ENCODE measurements around the gene RFTN2. TPM values are rescaled to one million over a fixed set of nuclear protein-coding genes. Genes with fewer than 3 reads are reported as not detected.

RFTN2 gene
- total RNA-seq, 4 donors from 2014 or later = 13.5 to 45.8 (median 38.6) TPM

DNA sequence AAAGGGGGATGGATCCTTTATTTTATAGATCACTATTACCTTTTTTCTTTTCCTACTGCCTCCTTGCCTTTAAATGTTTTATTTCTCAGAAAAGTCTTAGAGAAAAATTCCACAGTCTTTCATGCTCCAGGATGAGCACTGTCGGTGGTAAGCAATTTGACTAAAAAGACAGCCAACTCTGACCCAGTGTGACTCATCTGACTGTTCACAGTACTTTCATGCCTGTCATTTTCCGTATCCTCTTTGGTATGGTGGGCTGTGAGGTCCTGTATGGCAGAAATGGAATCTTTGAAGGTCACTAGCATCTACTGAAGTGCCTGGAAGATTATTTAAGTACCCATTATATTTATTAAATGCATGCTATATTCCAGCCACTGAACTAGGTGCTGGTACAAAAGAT lies 2.1 kb upstream of the RFTN2 start:
- no peak for DNase-seq (ENCODE audit: low spot score in 2 of 2)
- H3K27ac ChIP-seq = peak overlapping the region in 3 of 4 donors; percentile 13 to 91 (median 91)
- no peaks in the 10 kb centered on the region for H3K36me3 ChIP-seq
- no peak overlapping the region for H3K4me3 ChIP-seq
- no peaks in the 10 kb centered on the region for H3K27me3 ChIP-seq
- peaks cover 0 to 34% (median 9%) of the 10 kb centered on the region in 4 donors for H3K4me1 ChIP-seq
- TF ChIP-seq EP300 (IDR thresholded peaks at IDR 0.05) (no peak), POLR2A (IDR thresholded peaks at IDR 0.05) (no peak)
- TF ChIP-seq, protein P1, sequence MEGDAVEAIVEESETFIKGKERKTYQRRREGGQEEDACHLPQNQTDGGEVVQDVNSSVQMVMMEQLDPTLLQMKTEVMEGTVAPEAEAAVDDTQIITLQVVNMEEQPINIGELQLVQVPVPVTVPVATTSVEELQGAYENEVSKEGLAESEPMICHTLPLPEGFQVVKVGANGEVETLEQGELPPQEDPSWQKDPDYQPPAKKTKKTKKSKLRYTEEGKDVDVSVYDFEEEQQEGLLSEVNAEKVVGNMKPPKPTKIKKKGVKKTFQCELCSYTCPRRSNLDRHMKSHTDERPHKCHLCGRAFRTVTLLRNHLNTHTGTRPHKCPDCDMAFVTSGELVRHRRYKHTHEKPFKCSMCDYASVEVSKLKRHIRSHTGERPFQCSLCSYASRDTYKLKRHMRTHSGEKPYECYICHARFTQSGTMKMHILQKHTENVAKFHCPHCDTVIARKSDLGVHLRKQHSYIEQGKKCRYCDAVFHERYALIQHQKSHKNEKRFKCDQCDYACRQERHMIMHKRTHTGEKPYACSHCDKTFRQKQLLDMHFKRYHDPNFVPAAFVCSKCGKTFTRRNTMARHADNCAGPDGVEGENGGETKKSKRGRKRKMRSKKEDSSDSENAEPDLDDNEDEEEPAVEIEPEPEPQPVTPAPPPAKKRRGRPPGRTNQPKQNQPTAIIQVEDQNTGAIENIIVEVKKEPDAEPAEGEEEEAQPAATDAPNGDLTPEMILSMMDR (IDR thresholded peaks at IDR 0.05) = no peak
- 44 to 49% methylated on average over 2 of the region's 2 CpGs for WGBS, 2 donors
- no peaks in the 10 kb centered on the region for H3K9me3 ChIP-seq

DNA sequence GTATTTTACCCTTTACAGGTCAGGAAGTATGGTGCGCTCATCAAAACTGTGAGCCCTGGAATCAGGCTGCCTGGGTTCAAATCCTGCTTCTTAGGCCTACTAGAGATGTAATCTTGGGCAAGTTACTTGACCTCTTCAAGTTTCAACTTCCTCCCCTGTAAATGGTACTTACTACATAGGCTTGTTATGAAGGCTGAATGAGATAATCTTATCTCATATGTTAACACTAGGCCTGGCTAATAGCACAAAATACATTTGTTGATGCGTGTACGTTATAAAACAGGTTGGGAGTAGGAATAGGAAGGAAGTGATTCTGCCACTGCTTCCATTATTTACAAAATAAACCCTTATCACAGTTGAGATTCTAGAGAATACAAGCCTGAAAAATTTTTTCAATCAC lies 1.7 kb upstream of the RFTN2 start:
- 91 to 93% methylated on average over 3 of the region's 3 CpGs for WGBS, 2 donors
- Histone ChIP-seq H3K27me3 (no peaks in the 10 kb centered on the region), H3K27ac (peak overlapping the region; percentile 48 to 94 (median 91)), H3K9me3 (no peaks in the 10 kb centered on the region), H3K4me1 (peaks cover 0 to 38% (median 10%) of the 10 kb centered on the region in 4 donors), H3K4me3 (no peak overlapping the region), H3K36me3 (no peaks in the 10 kb centered on the region)
- TF ChIP-seq, protein P1 (IDR thresholded peaks at IDR 0.05) = no peak
- TF ChIP-seq POLR2A (IDR thresholded peaks at IDR 0.05) (no peak), EP300 (IDR thresholded peaks at IDR 0.05) (no peak)
- no peak for DNase-seq (ENCODE audit: low spot score in 2 of 2)

DNA sequence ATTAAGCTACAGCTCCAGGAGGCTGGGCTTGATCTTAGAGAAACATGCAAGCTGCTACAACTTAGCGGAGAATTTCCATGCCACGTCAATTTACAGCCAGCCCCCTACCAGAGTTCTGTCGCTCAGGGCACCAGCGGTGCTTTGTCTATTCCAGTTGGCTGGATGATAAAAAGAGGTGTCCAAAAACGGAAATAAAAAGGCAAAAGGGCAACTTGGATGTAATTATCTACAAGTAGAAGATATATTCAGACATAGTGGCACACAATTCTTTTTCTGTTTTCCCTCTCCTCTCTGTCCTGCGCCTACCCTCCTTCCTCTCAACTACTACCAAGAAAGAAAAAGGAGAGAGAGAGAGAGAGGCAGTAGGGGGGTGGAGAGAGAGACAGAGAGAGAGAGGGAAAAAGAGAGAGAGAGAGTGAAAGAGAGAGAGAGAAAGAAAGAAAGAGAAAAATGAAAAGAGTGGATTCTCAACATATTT lies 363 bp upstream of the RFTN2 start:
- peaks cover 0 to 11% (median 0%) of the 10 kb centered on the region in 3 donors for H3K36me3 ChIP-seq
- H3K9me3 ChIP-seq = peaks cover 0 to 1% (median 0%) of the 10 kb centered on the region in 4 donors
- TF ChIP-seq EP300 (IDR thresholded peaks at IDR 0.05) (peak in 1 of 2 donors; percentile 78), POLR2A (IDR thresholded peaks at IDR 0.05) (peak in 1 of 2 donors; percentile 55)
- TF ChIP-seq, protein P1 (IDR thresholded peaks at IDR 0.05) = peak in 3 of 5 experiments; percentile 29 to 63 (median 45)
- H3K27me3 ChIP-seq = no peaks in the 10 kb centered on the region
- H3K27ac ChIP-seq = peak overlapping the region; percentile 48 to 94 (median 91)
- H3K4me3 ChIP-seq = peak overlapping the region; percentile 32 to 56 (median 38)
- WGBS, 2 donors = 8 to 10% methylated on average over 6 of the region's 6 CpGs
- peaks cover 0 to 38% (median 10%) of the 10 kb centered on the region in 4 donors for H3K4me1 ChIP-seq
- DNase-seq (ENCODE audit: low spot score in 2 of 2) = peak in 1 of 2 donors; percentile 22

DNA sequence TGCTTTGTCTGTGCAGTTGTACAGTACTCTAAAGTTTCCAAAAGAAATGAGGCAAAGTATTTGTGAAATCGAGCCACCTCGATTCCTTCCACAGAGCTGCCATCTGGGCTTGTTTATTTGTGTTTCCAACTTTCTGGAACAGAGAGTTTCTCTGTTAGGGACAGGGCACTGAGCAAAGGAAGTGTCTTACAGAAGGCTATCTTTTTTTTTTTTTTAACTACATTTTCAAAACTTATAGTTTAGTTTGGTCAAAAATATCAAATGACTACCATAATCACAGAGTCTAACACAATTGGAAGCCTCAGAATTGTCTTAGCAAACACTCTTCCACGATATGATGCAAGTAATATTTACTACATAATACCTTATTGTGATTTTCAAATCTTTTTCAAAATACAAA lies 796 bp downstream of the RFTN2 start:
- peaks cover 0 to 38% (median 10%) of the 10 kb centered on the region in 4 donors for H3K4me1 ChIP-seq
- 10% methylated on average over 3 of the region's 3 CpGs for WGBS, 2 donors
- H3K27me3 ChIP-seq = no peaks in the 10 kb centered on the region
- H3K9me3 ChIP-seq = peaks cover 0 to 7% (median 0%) of the 10 kb centered on the region in 4 donors
- no peak for DNase-seq (ENCODE audit: low spot score in 2 of 2)
- TF ChIP-seq EP300 (IDR thresholded peaks at IDR 0.05) (peak; percentile 33 to 79), POLR2A (IDR thresholded peaks at IDR 0.05) (no peak)
- peak overlapping the region; percentile 32 to 56 (median 38) for H3K4me3 ChIP-seq
- H3K36me3 ChIP-seq = peaks cover 0 to 21% (median 0%) of the 10 kb centered on the region in 3 donors
- H3K27ac ChIP-seq = peak overlapping the region; percentile 48 to 94 (median 91)

DNA sequence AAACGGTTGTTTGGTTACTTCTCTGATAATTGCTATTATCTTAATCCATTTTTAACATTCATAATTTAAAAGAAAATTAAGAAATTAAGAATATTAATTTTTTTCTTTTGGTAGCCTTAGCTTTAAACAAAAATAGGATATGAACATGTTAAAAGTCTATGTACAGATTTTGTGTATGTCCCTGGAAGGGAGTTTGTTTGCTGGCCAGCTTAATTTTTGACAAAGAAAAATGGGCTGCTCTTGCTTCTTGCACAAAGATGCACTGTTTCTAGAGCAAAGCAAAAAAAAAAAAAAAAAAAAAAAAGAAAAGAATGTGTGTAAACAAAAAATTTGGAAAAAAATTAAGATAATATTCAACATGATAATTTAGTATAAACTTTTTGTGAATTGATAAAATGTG lies 1.3 kb downstream of the RFTN2 start:
- H3K4me1 ChIP-seq = peaks cover 0 to 38% (median 10%) of the 10 kb centered on the region in 4 donors
- H3K36me3 ChIP-seq = peaks cover 0 to 25% (median 0%) of the 10 kb centered on the region in 3 donors
- 22 to 23% methylated on average over 1 of the region's 1 CpG for WGBS, 2 donors
- no peak for DNase-seq (ENCODE audit: low spot score in 2 of 2)
- H3K27ac ChIP-seq = peak overlapping the region; percentile 48 to 94 (median 91)
- peak overlapping the region; percentile 32 to 56 (median 38) for H3K4me3 ChIP-seq
- no peak for TF ChIP-seq POLR2A (IDR thresholded peaks at IDR 0.05)
- TF ChIP-seq, protein P1 (IDR thresholded peaks at IDR 0.05) = no peak
- no peak for TF ChIP-seq EP300 (IDR thresholded peaks at IDR 0.05)
- H3K27me3 ChIP-seq = no peaks in the 10 kb centered on the region
- peaks cover 0 to 12% (median 0%) of the 10 kb centered on the region in 4 donors for H3K9me3 ChIP-seq
